Kidney (tissue), 14 donors: ENCODE data around the gene ABHD6. TPM values are rescaled to one million over a fixed set of nuclear protein-coding genes. Genes with fewer than 3 reads are reported as not detected.
A peak's percentile ranks its signal among the peaks of the same experiment; 100 is the strongest.

ENCODE experiments used
- DNase-seq, 5 donors: peaks; one replicate each; pipeline ENCODE4 v3.0.0-alpha.2; 2013 to 2020
- FAIRE-seq: peaks from 2 replicates; lab custom pipeline; 2012; peaks lifted over from hg19 to GRCh38; lab: Jason Lieb, UNC
- H3K27ac ChIP-seq, 2 donors: one replicate each; pipeline ENCODE4 v1.7.0; 2013; ENCODE audit warnings: low read depth in 2 of 2, low read length in 2 of 2, inconsistent platforms in 1 of 2
- H3K27me3 ChIP-seq: one replicate; pipeline ENCODE4 v1.7.1; 2013; ENCODE audit warnings: low read length, inconsistent platforms; ENCODE audit not compliant: control insufficient read depth, insufficient read depth
- H3K36me3 ChIP-seq, 3 donors: one replicate each; pipeline versions ENCODE4 v1.7.0 to v1.7.1; 2013; ENCODE audit warnings: low read length in 3 of 3, control low read depth in 1 of 3, inconsistent platforms in 1 of 3; ENCODE audit not compliant: insufficient read depth in 3 of 3, control insufficient read depth in 2 of 3
- H3K4me1 ChIP-seq, 3 donors: one replicate each; pipeline versions ENCODE4 v1.7.0 to v1.7.1; 2013; ENCODE audit warnings: low read length in 3 of 3, inconsistent platforms in 1 of 3, low read depth in 1 of 3; ENCODE audit not compliant: control insufficient read depth in 2 of 3, insufficient read depth in 2 of 3
- H3K4me3 ChIP-seq, 3 donors: one replicate each; pipeline versions ENCODE4 v1.7.0 to v1.8.1; 2013; ENCODE audit warnings: low read length in 3 of 3, control low read depth in 1 of 3, inconsistent platforms in 1 of 3
- H3K9ac ChIP-seq, 3 donors: one replicate each; pipeline versions ENCODE4 v1.7.0 to v1.7.1; 2013; ENCODE audit warnings: low read length in 3 of 3, control low read depth in 1 of 3, inconsistent platforms in 1 of 3
- H3K9me3 ChIP-seq, 3 donors: one replicate each; pipeline versions ENCODE4 v1.7.0 to v1.7.1; 2013; ENCODE audit warnings: low read length in 3 of 3, control low read depth in 1 of 3, inconsistent platforms in 1 of 3; ENCODE audit not compliant: control insufficient read depth in 2 of 3, insufficient read depth in 1 of 3
- CTCF ChIP-seq: IDR thresholded peaks from 3 replicates; pipeline ENCODE4 v1.5.1; 2012; ENCODE audit warnings: mild to moderate bottlenecking, moderate library complexity, borderline replicate concordance; ENCODE audit not compliant: insufficient read depth; ENCODE audit errors: extremely low read depth
- intact Hi-C: fragments of 100-400 bp; cut with DNase I; formaldehyde crosslinking; loops from one replicate; pipeline ENCODE4 v1.11.1; 2022
- polyA plus RNA-seq: library from polyadenylated mRNA; stranded (reverse); fragments of 350-450 nt; fragmentation: Illumina TruSeq; extraction: RNeasy Lipid Tissue Mini Kit (QIAGEN cat#74804); gene quantifications from one replicate; pipeline ENCODE4 v1.2.3, GENCODE V29; 2014; ENCODE audit warnings: low read depth, low replicate concordance; ENCODE audit not compliant: insufficient read depth
- total RNA-seq: library from RNA; stranded (reverse); fragmentation: NEBNext Ultra II Directional; extraction: Animal tissue kit (Norgen Biotek cat#: 25700); gene quantifications from one replicate; pipeline ENCODE4 v1.2.1, GENCODE V29; 2021
- donor health status: control.
- donor health status: control.
- donor health status: control.
- donor health status: control.
- donor health status: control.
- donor health status: DM: yes; HTN: yes; CAD: no.
- donor health status: Normal renal cell carcinoma (clear cell type).

The ABHD6 gene
- total and polyA plus RNA-seq, 2 donors from 2014 or later: 10.2 to 21.4 TPM

- Histone ChIP-seq H3K4me3 (peak overlapping the region; percentile 69 to 80 (median 74)), H3K27me3 (no peaks in the 10 kb centered on the region), H3K9me3 (no peaks in the 10 kb centered on the region), H3K9ac (peak overlapping the region in 2 of 3 donors; percentile 71 to 78), H3K27ac (no peak overlapping the region), H3K4me1 (peaks cover 0 to 21% (median 9%) of the 10 kb centered on the region in 3 donors), H3K36me3 (peaks cover 0 to 3% (median 0%) of the 10 kb centered on the region in 3 donors)
- FAIRE-seq: no peak
- no peak for TF ChIP-seq CTCF
- no peak for DNase-seq
- intact Hi-C loops: loop anchor here (10.0 kb wide), 1 partner anchor 81 kb away; no protein-coding TSS in a partner anchor
These were observed 96.4 kb downstream of the ABHD6 start for GRCh38 chr3:58334013-58334321.

- H3K27ac ChIP-seq: peak overlapping the region in 1 of 2 donors; percentile 18
- peaks cover 0 to 21% (median 9%) of the 10 kb centered on the region in 3 donors for H3K4me1 ChIP-seq
These were observed 96.9 kb downstream of the ABHD6 start for GRCh38 chr3:58334506-58334884.

GRCh38 chr3:58335652-58335947 is 98.0 kb downstream of the ABHD6 start:
- Histone ChIP-seq H3K9ac (no peak overlapping the region), H3K36me3 (peaks cover 0 to 3% (median 0%) of the 10 kb centered on the region in 3 donors), H3K4me3 (peak overlapping the region in 1 of 3 donors; percentile 69), H3K27me3 (no peaks in the 10 kb centered on the region), H3K9me3 (no peaks in the 10 kb centered on the region), H3K4me1 (peaks cover 0 to 21% (median 9%) of the 10 kb centered on the region in 3 donors), H3K27ac (peak overlapping the region in 1 of 2 donors; percentile 29)
- DNase-seq (no peak), FAIRE-seq (no peak)
- intact Hi-C loops: loop anchor here (10.0 kb wide), 1 partner anchor 79 kb away; no protein-coding TSS in a partner anchor
- TF ChIP-seq CTCF: no peak

More at GRCh38 chr3:58334506-58334884, 96.9 kb downstream of the ABHD6 start:
- intact Hi-C loops: loop anchor here (10.0 kb wide), 1 partner anchor 80 kb away; no protein-coding TSS in a partner anchor
- H3K9me3 ChIP-seq: no peaks in the 10 kb centered on the region
- H3K27me3 ChIP-seq: no peaks in the 10 kb centered on the region
- no peak for DNase-seq
- FAIRE-seq: no peak
- H3K9ac ChIP-seq: peak overlapping the region in 1 of 3 donors; percentile 78
- peak overlapping the region in 2 of 3 donors; percentile 69 to 80 for H3K4me3 ChIP-seq
- peaks cover 0 to 3% (median 0%) of the 10 kb centered on the region in 3 donors for H3K36me3 ChIP-seq
- TF ChIP-seq CTCF: no peak
